K562 (cell line): ENCODE data around the gene FRMD7. TPM values are rescaled to one million over a fixed set of nuclear protein-coding genes. Genes with fewer than 3 reads are reported as not detected.
A peak's percentile ranks its signal among the peaks of the same experiment; 100 is the strongest.

Source experiments
- CEBPZ ChIP-seq: fragments of 150-350 bp; IDR thresholded peaks from 2 replicates; pipeline ENCODE4 v1.6.1; 2014; ENCODE audit warnings: low read depth, mild to moderate bottlenecking, low read length, borderline replicate concordance
- FOXJ3 ChIP-seq: sonication (generic); formaldehyde crosslinking; IDR thresholded peaks from 2 replicates; pipeline ENCODE4 v1.4.0; 2020; ENCODE audit warnings: mild to moderate bottlenecking, missing genetic modification reagents
- REST ChIP-seq, 2 experiments: fragments of 450-650 bp; formaldehyde crosslinking in 1 of 2; IDR thresholded peaks; 2 replicates each; pipeline versions ENCODE4 v1.4.0 to v1.6.1; 2014 to 2020; ENCODE audit warnings: mild to moderate bottlenecking in 2 of 2, borderline replicate concordance in 1 of 2, low read depth in 1 of 2
- polyA plus RNA-seq, 8 experiments: library from polyadenylated mRNA; depleted of rRNA in 4 of 8; stranded (reverse) in 5 of 8; unstranded in 3 of 8; fragments of >200 nt; fragmentation: Nextera tagmentation in 2 of 8; fragmentation: Illumina TruSeq in 1 of 8; extraction: Ambion mirVana in 2 of 8; extraction: Trizol in 1 of 8; gene quantifications; 2 replicates each; pipeline versions ENCODE4 v1.2.1 to v1.2.3, GENCODE V29; 2011 to 2014; ENCODE audit warnings: inconsistent platforms in 1 of 8, missing spikeins in 1 of 8
- total RNA-seq, 7 experiments: library from RNA; depleted of rRNA in 6 of 7; stranded (reverse); fragments of >200 nt in 6 of 7; fragmentation: Illumina TruSeq in 2 of 7; extraction: Trizol in 2 of 7; gene quantifications; 2 replicates each; pipeline versions ENCODE4 v1.2.1 to v1.2.3, GENCODE V29; 2011 to 2021; ENCODE audit warnings: low replicate concordance in 1 of 7

Gene FRMD7
- total and polyA plus RNA-seq, 9 of the 15 experiments (the other 6 are each of a cell fraction or from before 2014, with no cell fraction given): 0.06 to 0.09 TPM; not detected in 7

GRCh38 chrX:132071254-132071653 is 56.6 kb downstream of the FRMD7 start (continued):
- TF ChIP-seq REST (IDR thresholded peaks at IDR 0.05; ENCODE audit: borderline replicate concordance) (peak; percentile 47; the same call in 1 of the 2 replicates), REST (CRISPR knock-in tag; IDR thresholded peaks at IDR 0.05; ENCODE audit: low read depth) (no peak), FOXJ3 (no peak), CEBPZ (no peak)
